HG02981 (cell line): ENCODE measurements around the gene SLC45A1.

ENCODE experiments used
- ATAC-seq: cut with Tn5 transposase; IDR thresholded peaks from one replicate; pipeline ENCODE4 v1.9.1; 2021; ENCODE audit warnings: mild to moderate bottlenecking, moderate library complexity; ENCODE audit not compliant: unreplicated experiment

The SLC45A1 gene

DNA sequence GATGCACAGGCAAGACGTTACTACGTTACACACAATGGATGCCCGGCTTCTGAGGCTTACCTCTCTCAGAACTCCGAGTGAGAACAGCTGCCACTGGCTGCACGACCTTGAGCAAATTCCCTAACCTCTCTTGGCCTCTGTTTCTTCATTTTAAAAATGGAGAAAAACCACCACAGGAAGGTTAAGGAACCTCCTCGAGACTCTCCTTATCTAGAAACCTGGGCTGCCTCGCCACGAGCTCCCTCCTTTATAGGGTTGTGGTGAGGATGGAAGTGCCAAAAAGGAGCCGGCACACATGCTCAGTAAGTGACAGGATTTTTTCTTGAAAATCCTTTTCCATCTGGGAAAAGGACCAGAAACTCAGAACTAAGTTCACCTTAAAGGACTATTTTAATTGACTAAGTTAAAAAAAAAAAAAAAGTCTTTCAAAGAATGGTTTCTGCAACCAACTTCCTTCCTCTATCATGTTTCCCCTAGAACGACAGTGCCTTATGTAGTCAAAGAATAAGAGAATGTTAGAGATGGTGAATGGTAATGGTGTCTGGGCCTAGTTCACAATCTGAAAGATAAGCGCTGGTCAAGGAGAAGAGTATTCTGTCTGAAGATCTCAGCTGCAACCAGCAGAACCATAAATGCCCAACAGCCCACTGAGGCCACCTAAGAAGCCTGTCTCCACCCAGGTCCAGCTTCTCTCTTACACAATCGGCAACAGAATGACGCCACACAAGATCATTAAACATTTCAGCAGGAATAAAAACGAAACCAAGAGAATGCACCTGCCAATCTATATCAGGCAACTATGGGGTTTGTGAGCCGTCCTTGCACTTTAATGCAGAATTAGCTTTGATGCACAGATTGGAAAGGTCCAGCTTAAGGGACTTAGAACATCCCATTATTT is 64.9 kb downstream of the SLC45A1 start:
- no peak for ATAC-seq

DNA sequence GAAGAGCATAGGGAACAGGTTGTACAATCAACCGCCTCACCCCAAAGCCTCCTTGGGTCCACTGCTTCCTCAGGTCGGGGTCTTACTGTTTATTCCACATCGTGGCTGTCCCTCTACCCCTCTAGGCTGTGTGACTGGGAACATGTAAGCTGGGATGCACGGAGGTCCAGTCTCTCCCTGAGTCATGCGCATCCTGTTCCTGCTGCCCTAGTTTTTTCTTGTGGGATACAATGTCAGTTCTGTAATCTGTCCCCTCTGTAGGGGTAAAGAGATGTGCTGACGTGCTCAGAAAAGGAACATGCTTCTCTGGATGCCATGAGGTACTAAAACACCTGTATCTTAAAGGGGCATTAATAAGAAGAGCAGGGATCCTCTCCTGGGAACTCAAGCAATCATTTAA is 66.2 kb downstream of the SLC45A1 start:
- no peak for ATAC-seq

DNA sequence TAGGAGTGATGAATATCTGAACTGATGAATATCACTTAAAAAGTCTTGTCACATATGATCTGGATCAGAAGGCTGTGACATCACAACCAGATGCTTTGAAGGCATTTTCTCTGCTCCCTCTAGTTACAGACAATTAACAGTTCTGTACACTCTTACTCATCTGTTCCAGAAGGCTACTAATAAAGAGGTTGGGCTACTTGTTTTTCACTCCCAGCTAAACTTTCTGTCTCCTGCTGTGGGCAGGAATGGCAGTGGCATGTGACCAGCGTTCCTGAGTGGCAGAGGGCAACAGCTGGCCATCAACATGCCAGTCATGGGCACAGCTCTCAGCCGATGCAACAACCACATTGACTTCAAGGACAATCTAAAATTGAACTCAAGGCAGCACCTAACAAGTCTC is 66.7 kb downstream of the SLC45A1 start:
- ATAC-seq: no peak

DNA sequence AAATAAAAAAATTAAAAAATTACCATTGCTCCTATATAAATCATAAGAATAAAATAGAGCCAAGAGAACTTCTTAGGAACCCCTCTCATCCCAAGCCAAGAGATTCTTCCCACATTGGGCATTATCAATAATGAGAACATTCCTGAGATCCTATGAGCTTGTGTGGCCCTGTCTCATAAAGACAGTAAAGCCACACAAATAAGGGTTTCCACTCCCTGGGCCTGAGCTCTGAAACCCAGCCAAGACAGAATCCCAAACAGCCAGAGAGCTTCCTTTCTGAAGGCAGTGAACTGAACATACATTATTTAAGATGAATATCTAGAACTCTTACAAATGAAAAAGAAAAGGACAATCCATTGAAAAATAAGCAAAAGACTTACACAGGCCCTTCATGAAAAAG is 68.3 kb downstream of the SLC45A1 start:
- ATAC-seq: no peak

DNA sequence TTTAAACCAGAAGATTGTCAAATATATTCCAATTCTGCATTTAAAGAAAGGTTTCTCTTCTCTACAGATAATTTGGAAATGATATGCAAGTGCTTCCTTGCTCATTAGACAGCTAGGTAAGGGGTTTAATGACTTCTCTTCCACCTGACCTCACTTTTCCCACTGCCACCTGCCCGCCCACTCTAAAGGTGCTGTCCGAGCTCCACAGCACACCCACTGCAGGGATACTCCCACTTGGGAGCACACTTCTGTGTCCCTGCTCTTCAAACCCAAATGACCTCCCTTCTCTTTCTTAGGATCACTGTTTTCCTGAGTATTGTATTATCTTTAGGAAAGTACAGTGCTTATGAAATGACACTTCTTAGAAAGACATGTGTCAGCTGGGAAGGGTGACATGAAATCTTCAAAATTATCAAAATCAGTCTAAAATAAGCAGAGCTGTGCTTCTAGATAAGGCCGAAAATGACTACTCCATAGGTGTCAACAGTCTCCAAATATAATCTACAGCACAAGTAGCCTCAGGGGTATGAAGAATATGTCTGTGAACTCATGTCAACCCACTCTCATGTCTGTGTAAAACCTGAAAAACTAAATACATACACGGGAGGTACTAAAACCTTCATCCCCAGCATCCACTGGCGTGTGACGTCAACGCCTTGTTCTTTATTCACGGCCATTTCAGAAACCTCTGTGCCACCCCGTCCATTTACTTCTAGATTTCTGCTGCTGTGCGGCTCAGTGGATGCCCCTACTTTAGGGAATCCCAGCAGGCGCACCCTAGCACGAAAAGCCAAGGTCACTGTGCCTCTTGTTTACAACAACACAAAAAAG is 71.0 kb downstream of the SLC45A1 start:
- no peak for ATAC-seq

GRCh38 chr1:8389958-8390535 is 72.1 kb downstream of the SLC45A1 start:
- no peak for ATAC-seq

GRCh38 chr1:8390707-8391106 is 72.8 kb downstream of the SLC45A1 start:
- no peak for ATAC-seq

- no peak for ATAC-seq
These were observed 74.6 kb downstream of the SLC45A1 start for GRCh38 chr1:8392522-8392921.
